ENCODE results near the gene ATG13. TPM values are rescaled to one million over a fixed set of nuclear protein-coding genes. Genes with fewer than 3 reads are reported as not detected.

ATG13 gene
- polyA plus RNA-seq, 1 of the 3 experiments (the other 2 are of a cell fraction) = 39.4 TPM

- Histone ChIP-seq H4K20me1 (ENCODE audit: insufficient read depth) (peaks cover 20% of the 10 kb centered on the region; the same call in 1 of the 2 replicates), H3K9me3 (no peaks in the 10 kb centered on the region), H3F3A (replicated peaks; ENCODE audit: insufficient read depth) (peaks cover 14% of the 10 kb centered on the region), H3K79me2 (ENCODE audit: insufficient read depth) (peaks cover 44% of the 10 kb centered on the region), H3K4me3 (ENCODE audit: low read depth in 2 of 2, low read length in 1 of 2) (peak overlapping the region; percentile 78 to 83), H3K9ac (peak overlapping the region; percentile 94; the same call in 1 of the 2 replicates), H3K36me3 (replicated peaks in 1 of 2; ENCODE audit: control insufficient read depth in 1 of 2, insufficient read depth in 2 of 2, low read length in 1 of 2) (no peaks in the 10 kb centered on the region), H3K9me2 (no peaks in the 10 kb centered on the region), H3K27me3 (ENCODE audit: insufficient read depth) (no peaks in the 10 kb centered on the region), H3K4me1 (ENCODE audit: control insufficient read depth in 1 of 2, insufficient read depth in 2 of 2, low read depth in 1 of 2, low read length in 1 of 2) (peaks cover 3 to 24% of the 10 kb centered on the region in 2 experiments; a peak in 2 of 4 replicates), H3K4me2 (peak overlapping the region; percentile 74), H2AFZ (ENCODE audit: low read depth) (peak overlapping the region; percentile 100), H3K27ac (ENCODE audit: low read depth in 2 of 2, low read length in 1 of 2) (peak overlapping the region; percentile 77 to 79)
- 39% methylated on average over 3 of the region's 3 CpGs for WGBS (ENCODE audit: low lambda C conversion rate)
- CTCF ChIA-PET = interaction anchor here (1.0 to 1.6 kb wide), 4 partner anchors 12 to 65 kb away, joined by 3 to 5 read pairs (median 3); partner anchors contain the start of gene ATG13
- POLR2A ChIA-PET = interaction anchor here (0.8 to 1.4 kb wide), 7 partner anchors 13 to 106 kb away, joined by 3 to 7 read pairs (median 3); partner anchors contain the start of genes ARHGAP1 and ZNF408
- no peak for DNase-seq
- TF ChIP-seq TCF12 (IDR thresholded peaks at IDR 0.05) (no peak), PBX3 (IDR thresholded peaks at IDR 0.05) (no peak), MEF2A (IDR thresholded peaks at IDR 0.05; ENCODE audit: borderline replicate concordance, low read depth) (no peak), JUND (IDR thresholded peaks at IDR 0.05) (no peak), RXRA (IDR thresholded peaks at IDR 0.05; ENCODE audit: borderline replicate concordance, low read depth) (no peak), NRF1 (IDR thresholded peaks at IDR 0.05; ENCODE audit: low read depth, low read length) (no peak), TEAD4 (IDR thresholded peaks at IDR 0.05; ENCODE audit: borderline replicate concordance, insufficient read depth) (no peak), POLR2AphosphoS5 (IDR thresholded peaks at IDR 0.05; ENCODE audit: low read depth, low read length) (no peak), ELF1 (IDR thresholded peaks at IDR 0.05) (no peak), USF1 (IDR thresholded peaks at IDR 0.05; ENCODE audit: borderline replicate concordance, low read depth) (no peak)
These were observed 23.0 kb upstream of the ATG13 start for GRCh38 chr11:46594374-46594700.

- H3K27me3 ChIP-seq (ENCODE audit: insufficient read depth) = no peaks in the 10 kb centered on the region
- no peak for DNase-seq
- H3K4me1 ChIP-seq (ENCODE audit: control insufficient read depth in 1 of 2, insufficient read depth in 2 of 2, low read depth in 1 of 2, low read length in 1 of 2) = peaks cover 3 to 24% of the 10 kb centered on the region in 2 experiments; a peak in 2 of 4 replicates
- 94% methylated on average over 10 of the region's 10 CpGs for WGBS (ENCODE audit: low lambda C conversion rate)
- H3K36me3 ChIP-seq (replicated peaks in 1 of 2; ENCODE audit: control insufficient read depth in 1 of 2, insufficient read depth in 2 of 2, low read length in 1 of 2) = no peaks in the 10 kb centered on the region
- POLR2A ChIA-PET = interaction anchor here (1.2 to 1.4 kb wide), 2 partner anchors 23 to 106 kb away, joined by 3 to 4 read pairs; partner anchors contain the start of genes ARHGAP1 and ZNF408
- peaks cover 15% of the 10 kb centered on the region; the same call in 1 of the 2 replicates for H4K20me1 ChIP-seq (ENCODE audit: insufficient read depth)
- H3K4me2 ChIP-seq = no peak overlapping the region
- peak overlapping the region; percentile 100; the same call in 1 of the 2 replicates for H2AFZ ChIP-seq (ENCODE audit: low read depth)
- H3K79me2 ChIP-seq (ENCODE audit: insufficient read depth) = peaks cover 40% of the 10 kb centered on the region
- H3K9ac ChIP-seq = no peak overlapping the region
- H3K9me3 ChIP-seq = no peaks in the 10 kb centered on the region
- H3K27ac ChIP-seq (ENCODE audit: low read depth in 2 of 2, low read length in 1 of 2) = no peak overlapping the region; a peak in 1 of 4 replicates
- H3K9me2 ChIP-seq = no peaks in the 10 kb centered on the region
- no peak for TF ChIP-seq FOSL2 (IDR thresholded peaks at IDR 0.05; ENCODE audit: borderline replicate concordance, low read depth)
- H3K4me3 ChIP-seq (ENCODE audit: low read depth in 2 of 2, low read length in 1 of 2) = no peak overlapping the region
- CTCF ChIA-PET = interaction anchor here (1.0 to 1.6 kb wide), 2 partner anchors 11 to 23 kb away, joined by 3 to 5 read pairs; partner anchors contain the start of gene ATG13
- peaks cover 14% of the 10 kb centered on the region for H3F3A ChIP-seq (replicated peaks; ENCODE audit: insufficient read depth)
These were observed 22.6 kb upstream of the ATG13 start for GRCh38 chr11:46594785-46595184.

Data from SK-N-SH (cell line).